C4-2B (cell line): ENCODE results near the gene ADM2.

Source experiments
- CTCF ChIP-seq: fragments of 450-650 bp; conservative IDR thresholded peaks from 2 replicates; pipeline ENCODE4 v1.5.1; 2017; ENCODE audit warnings: mild to moderate bottlenecking
- ZFX ChIP-seq: fragments of 450-650 bp; IDR thresholded peaks from 2 replicates; pipeline ENCODE4 v1.6.1; 2017

DNA sequence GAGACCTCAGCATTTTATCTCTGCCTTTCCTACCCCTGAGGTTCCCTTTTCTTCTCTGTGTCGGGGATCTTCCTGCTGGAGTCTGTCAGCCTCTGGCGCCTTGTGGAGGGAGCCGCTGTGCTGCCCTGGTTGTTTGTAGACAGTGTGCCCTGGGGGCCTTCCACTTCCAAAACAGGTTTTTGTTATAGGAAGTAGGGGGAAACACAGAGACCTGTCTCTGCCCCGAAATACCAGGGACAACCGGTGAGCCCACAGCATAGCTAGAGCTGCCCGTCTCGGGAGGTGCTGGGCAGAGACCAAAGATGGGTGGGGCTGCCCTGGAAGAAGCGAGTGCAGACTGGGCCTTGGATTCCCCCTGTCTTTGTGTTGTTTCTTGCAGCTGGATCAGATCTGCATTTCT, 34.7 kb downstream of the ADM2 start:
- no peak for TF ChIP-seq CTCF
- no peak for TF ChIP-seq ZFX
